ENCODE data around the gene RAB25.

Gene RAB25

GRCh38 chr1:156067262-156067661 lies 6.3 kb downstream of the RAB25 start:
- ChIA-PET POLR2A (interaction anchor here (1.0 kb wide), 1 partner anchor 123 kb away, joined by 3 read pairs; no protein-coding TSS in a partner anchor), CTCF (interaction anchor here (0.6 to 7.2 kb wide), 24 partner anchors 8 to 420 kb away, joined by 3 to 65 read pairs (median 4); partner anchors contain the start of genes ARHGEF2, LAMTOR2 and MEX3A)

DNA sequence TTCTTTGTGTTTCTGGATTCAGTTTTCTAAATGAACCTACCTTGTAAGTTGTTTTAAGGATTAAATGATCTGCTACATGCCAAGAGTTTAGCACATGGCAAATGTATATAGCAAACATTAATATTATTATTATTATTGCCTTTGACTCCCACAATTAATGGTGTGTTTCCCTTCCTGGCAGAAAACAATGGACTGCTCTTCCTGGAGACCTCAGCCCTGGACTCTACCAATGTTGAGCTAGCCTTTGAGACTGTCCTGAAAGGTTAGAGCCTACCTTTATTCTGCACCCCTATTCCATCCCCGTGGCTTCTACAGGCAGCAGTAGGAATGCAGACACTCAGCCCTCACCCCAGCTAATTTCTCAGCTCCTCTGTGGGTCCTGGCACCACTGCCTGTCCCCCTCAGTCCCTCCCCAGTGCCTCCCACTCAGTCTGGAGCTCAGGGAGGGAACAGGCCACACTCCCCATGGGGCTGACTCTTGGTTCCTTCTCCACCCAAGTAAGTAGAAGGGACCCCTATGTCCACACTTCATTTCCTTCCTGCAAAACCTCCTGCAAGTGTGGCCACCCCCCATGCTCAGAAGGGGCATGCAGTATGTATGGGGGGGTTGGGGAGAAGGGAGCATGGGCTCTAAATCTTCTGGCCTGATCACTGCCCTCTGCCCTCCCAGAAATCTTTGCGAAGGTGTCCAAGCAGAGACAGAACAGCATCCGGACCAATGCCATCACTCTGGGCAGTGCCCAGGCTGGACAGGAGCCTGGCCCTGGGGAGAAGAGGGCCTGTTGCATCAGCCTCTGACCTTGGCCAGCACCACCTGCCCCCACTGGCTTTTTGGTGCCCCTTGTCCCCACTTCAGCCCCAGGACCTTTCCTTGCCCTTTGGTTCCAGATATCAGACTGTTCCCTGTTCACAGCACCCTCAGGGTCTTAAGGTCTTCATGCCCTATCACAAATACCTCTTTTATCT lies 8.8 kb downstream of the RAB25 start:
- ChIA-PET POLR2A (interaction anchor here (0.7 kb wide), 1 partner anchor 53 kb away, joined by 3 read pairs; no protein-coding TSS in a partner anchor), CTCF (interaction anchor here (0.6 to 7.2 kb wide), 3 partner anchors 55 to 185 kb away, joined by 3 to 65 read pairs (median 3); no protein-coding TSS in a partner anchor)
- Histone ChIP-seq H3K9me3 (ENCODE audit: control insufficient read depth, insufficient read depth, low read depth, low read length) (no peaks in the 10 kb centered on the region), H3K36me3 (ENCODE audit: control insufficient read depth in 2 of 2, insufficient read depth in 1 of 2, low read length in 2 of 2) (peaks cover 0 to 2% of the 10 kb centered on the region in 2 experiments; a peak in 1 of 3 replicates), H3K4me1 (ENCODE audit: control insufficient read depth, insufficient read depth, low read length) (peaks cover 5% of the 10 kb centered on the region; the same call in 1 of the 2 replicates), H3K4me3 (ENCODE audit: low read depth, low read length) (no peak overlapping the region), H3K27ac (ENCODE audit: extremely low read depth, low read depth, low read length) (no peak overlapping the region)
- TF ChIP-seq, protein P1, sequence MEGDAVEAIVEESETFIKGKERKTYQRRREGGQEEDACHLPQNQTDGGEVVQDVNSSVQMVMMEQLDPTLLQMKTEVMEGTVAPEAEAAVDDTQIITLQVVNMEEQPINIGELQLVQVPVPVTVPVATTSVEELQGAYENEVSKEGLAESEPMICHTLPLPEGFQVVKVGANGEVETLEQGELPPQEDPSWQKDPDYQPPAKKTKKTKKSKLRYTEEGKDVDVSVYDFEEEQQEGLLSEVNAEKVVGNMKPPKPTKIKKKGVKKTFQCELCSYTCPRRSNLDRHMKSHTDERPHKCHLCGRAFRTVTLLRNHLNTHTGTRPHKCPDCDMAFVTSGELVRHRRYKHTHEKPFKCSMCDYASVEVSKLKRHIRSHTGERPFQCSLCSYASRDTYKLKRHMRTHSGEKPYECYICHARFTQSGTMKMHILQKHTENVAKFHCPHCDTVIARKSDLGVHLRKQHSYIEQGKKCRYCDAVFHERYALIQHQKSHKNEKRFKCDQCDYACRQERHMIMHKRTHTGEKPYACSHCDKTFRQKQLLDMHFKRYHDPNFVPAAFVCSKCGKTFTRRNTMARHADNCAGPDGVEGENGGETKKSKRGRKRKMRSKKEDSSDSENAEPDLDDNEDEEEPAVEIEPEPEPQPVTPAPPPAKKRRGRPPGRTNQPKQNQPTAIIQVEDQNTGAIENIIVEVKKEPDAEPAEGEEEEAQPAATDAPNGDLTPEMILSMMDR (tag by site-specific recombination; IDR thresholded peaks at IDR 0.05) = no peak
- TF ChIP-seq, protein P2, sequence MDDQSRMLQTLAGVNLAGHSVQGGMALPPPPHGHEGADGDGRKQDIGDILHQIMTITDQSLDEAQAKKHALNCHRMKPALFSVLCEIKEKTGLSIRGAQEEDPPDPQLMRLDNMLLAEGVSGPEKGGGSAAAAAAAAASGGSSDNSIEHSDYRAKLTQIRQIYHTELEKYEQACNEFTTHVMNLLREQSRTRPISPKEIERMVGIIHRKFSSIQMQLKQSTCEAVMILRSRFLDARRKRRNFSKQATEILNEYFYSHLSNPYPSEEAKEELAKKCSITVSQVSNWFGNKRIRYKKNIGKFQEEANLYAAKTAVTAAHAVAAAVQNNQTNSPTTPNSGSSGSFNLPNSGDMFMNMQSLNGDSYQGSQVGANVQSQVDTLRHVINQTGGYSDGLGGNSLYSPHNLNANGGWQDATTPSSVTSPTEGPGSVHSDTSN (CRISPR knock-in tag; IDR thresholded peaks at IDR 0.05) = no peak
- TF ChIP-seq ZNF843 (tag by site-specific recombination; IDR thresholded peaks at IDR 0.05) = no peak
- peak; percentile 69 for TF ChIP-seq GLIS1 (tag by site-specific recombination; IDR thresholded peaks at IDR 0.05)
- TF ChIP-seq GLIS2 (tag by site-specific recombination; IDR thresholded peaks at IDR 0.05) = peak; percentile 35; the same call in 1 of the 2 replicates
- TF ChIP-seq PRDM10 (tag by site-specific recombination; IDR thresholded peaks at IDR 0.05) = peak; percentile 84
- TF ChIP-seq SETDB1 (IDR thresholded peaks at IDR 0.05; ENCODE audit: insufficient read length, low read length) = no peak
- TF ChIP-seq ZNF223 (tag by site-specific recombination; IDR thresholded peaks at IDR 0.05) = no peak
- no peak for TF ChIP-seq ZFHX2 (tag by site-specific recombination; conservative IDR thresholded peaks at IDR 0.05)

More at GRCh38 chr1:156067262-156067661, 6.3 kb downstream of the RAB25 start:
- no peak overlapping the region for H3K27ac ChIP-seq (ENCODE audit: extremely low read depth, low read depth, low read length)
- no peaks in the 10 kb centered on the region for H3K36me3 ChIP-seq (ENCODE audit: control insufficient read depth in 2 of 2, insufficient read depth in 1 of 2, low read length in 2 of 2)
- H3K4me3 ChIP-seq (ENCODE audit: low read depth, low read length) = no peak overlapping the region
- no peaks in the 10 kb centered on the region for H3K4me1 ChIP-seq (ENCODE audit: control insufficient read depth, insufficient read depth, low read length)
- TF ChIP-seq GLI2 (tag by site-specific recombination; IDR thresholded peaks at IDR 0.05; ENCODE audit: borderline replicate concordance, low read depth) (no peak), ZBTB17 (tag by site-specific recombination; IDR thresholded peaks at IDR 0.05) (peak; percentile 91)
- H3K9me3 ChIP-seq (ENCODE audit: control insufficient read depth, insufficient read depth, low read depth, low read length) = no peaks in the 10 kb centered on the region

- ChIA-PET POLR2A (no interaction called here), CTCF (interaction anchor here (1.2 kb wide), 1 partner anchor 133 kb away, joined by 3 read pairs; no protein-coding TSS in a partner anchor)
- TF ChIP-seq ZNF585B (tag by site-specific recombination; IDR thresholded peaks at IDR 0.05) (no peak), ZBTB8A (tag by site-specific recombination; IDR thresholded peaks at IDR 0.05) (no peak), ZNF202 (tag by site-specific recombination; IDR thresholded peaks at IDR 0.05; ENCODE audit: borderline replicate concordance) (no peak), ZSCAN30 (tag by site-specific recombination; IDR thresholded peaks at IDR 0.05) (no peak), ATF2 (tag by site-specific recombination; IDR thresholded peaks at IDR 0.05; ENCODE audit: low read depth) (no peak), ZNF324 (tag by site-specific recombination; IDR thresholded peaks at IDR 0.05) (no peak), KLF8 (tag by site-specific recombination; IDR thresholded peaks at IDR 0.05) (no peak), ZNF121 (tag by site-specific recombination; IDR thresholded peaks at IDR 0.05) (no peak)
- TF ChIP-seq, protein P3, sequence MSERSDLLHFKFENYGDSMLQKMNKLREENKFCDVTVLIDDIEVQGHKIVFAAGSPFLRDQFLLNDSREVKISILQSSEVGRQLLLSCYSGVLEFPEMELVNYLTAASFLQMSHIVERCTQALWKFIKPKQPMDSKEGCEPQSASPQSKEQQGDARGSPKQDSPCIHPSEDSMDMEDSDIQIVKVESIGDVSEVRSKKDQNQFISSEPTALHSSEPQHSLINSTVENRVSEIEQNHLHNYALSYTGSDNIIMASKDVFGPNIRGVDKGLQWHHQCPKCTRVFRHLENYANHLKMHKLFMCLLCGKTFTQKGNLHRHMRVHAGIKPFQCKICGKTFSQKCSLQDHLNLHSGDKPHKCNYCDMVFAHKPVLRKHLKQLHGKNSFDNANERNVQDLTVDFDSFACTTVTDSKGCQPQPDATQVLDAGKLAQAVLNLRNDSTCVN (tag by site-specific recombination; optimal IDR thresholded peaks at IDR 0.05) = no peak
These were observed 9.6 kb downstream of the RAB25 start for GRCh38 chr1:156070548-156070947.

More at GRCh38 chr1:156070548-156070947, 9.6 kb downstream of the RAB25 start:
- peaks cover 7% of the 10 kb centered on the region; the same call in 1 of the 2 replicates for H3K4me1 ChIP-seq (ENCODE audit: control insufficient read depth, insufficient read depth, low read length)
- peaks cover 0 to 2% of the 10 kb centered on the region in 2 experiments; a peak in 1 of 3 replicates for H3K36me3 ChIP-seq (ENCODE audit: control insufficient read depth in 2 of 2, insufficient read depth in 1 of 2, low read length in 2 of 2)
- no peaks in the 10 kb centered on the region for H3K9me3 ChIP-seq (ENCODE audit: control insufficient read depth, insufficient read depth, low read depth, low read length)
- no peak overlapping the region for H3K4me3 ChIP-seq (ENCODE audit: low read depth, low read length)
- H3K27ac ChIP-seq (ENCODE audit: extremely low read depth, low read depth, low read length) = no peak overlapping the region

Measured in HEK293 (cell line).